ENCODE results near the gene FNDC1. TPM values are rescaled to one million over a fixed set of nuclear protein-coding genes. Genes with fewer than 3 reads are reported as not detected.

The FNDC1 gene
- total RNA-seq, 1 experiment from 2014 or later, result 0.23 TPM

GRCh38 chr6:159184559-159184958 lies 15.4 kb downstream of the FNDC1 start:
- ChIA-PET POLR2A (no interaction called here), CTCF (no interaction called here)
- no peak overlapping the region for H3K27ac ChIP-seq (ENCODE audit: low read length)
- no TSS peak for BruUV-seq (replicated peaks)
- H3K4me3 ChIP-seq (ENCODE audit: low read depth in 2 of 2, low read length in 2 of 2), result no peak overlapping the region
- TF ChIP-seq REST (IDR thresholded peaks at IDR 0.05; ENCODE audit: insufficient read depth in 1 of 2, low read depth in 2 of 2, low read length in 1 of 2), result no peak
- no peak for TF ChIP-seq POLR2AphosphoS5 (IDR thresholded peaks at IDR 0.05; ENCODE audit: low read depth, low read length)
- no peak for TF ChIP-seq TCF7L2 (IDR thresholded peaks at IDR 0.05; ENCODE audit: low read depth, low read length)
- TF ChIP-seq SIN3A (IDR thresholded peaks at IDR 0.05; ENCODE audit: borderline replicate concordance, insufficient read depth, low read depth, low read length), result no peak
- no peak for TF ChIP-seq CTCF (IDR thresholded peaks at IDR 0.05)
- H3K9me3 ChIP-seq (ENCODE audit: control insufficient read depth, insufficient read depth, low read depth, low read length), result peaks cover 3% of the 10 kb centered on the region; the same call in 1 of the 2 replicates
- H3K4me1 ChIP-seq (ENCODE audit: control insufficient read depth, insufficient read depth, low read length), result no peaks in the 10 kb centered on the region
- no peaks in the 10 kb centered on the region for H3K36me3 ChIP-seq (ENCODE audit: control insufficient read depth, insufficient read depth, low read length)
- in situ Hi-C loops (cut with HindIII; ENCODE audit: low pct_unique_long_range_greater_than_20kb, low sequenced_read_pairs), result no loop called here
- ATAC-seq (no peak), DNase-seq (ENCODE audit: low read depth, low spot score) (no peak)
- intact Hi-C loops (cut with micrococcal nuclease; ENCODE audit: unreplicated experiment), result no loop called here
- peaks cover 2% of the 10 kb centered on the region; the same call in 1 of the 2 replicates for H3K27me3 ChIP-seq (ENCODE audit: control insufficient read depth, insufficient read depth, low read length)

- BruUV-seq (replicated peaks), result no TSS peak
- H3K27ac ChIP-seq (ENCODE audit: low read length), result no peak overlapping the region
- intact Hi-C loops (cut with micrococcal nuclease; ENCODE audit: unreplicated experiment), result no loop called here
- H3K4me3 ChIP-seq (ENCODE audit: low read depth in 2 of 2, low read length in 2 of 2), result no peak overlapping the region
- no peak for DNase-seq (ENCODE audit: low read depth, low spot score)
- no peaks in the 10 kb centered on the region for H3K27me3 ChIP-seq (ENCODE audit: control insufficient read depth, insufficient read depth, low read length)
- peaks cover 2% of the 10 kb centered on the region; the same call in 1 of the 2 replicates for H3K9me3 ChIP-seq (ENCODE audit: control insufficient read depth, insufficient read depth, low read depth, low read length)
- CTCF ChIA-PET, result no interaction called here
- POLR2A ChIA-PET, result no interaction called here
- in situ Hi-C loops (cut with HindIII; ENCODE audit: low pct_unique_long_range_greater_than_20kb, low sequenced_read_pairs), result no loop called here
- no peaks in the 10 kb centered on the region for H3K36me3 ChIP-seq (ENCODE audit: control insufficient read depth, insufficient read depth, low read length)
- TF ChIP-seq POLR2AphosphoS5 (IDR thresholded peaks at IDR 0.05; ENCODE audit: low read depth, low read length), result no peak
- TF ChIP-seq CTCF (IDR thresholded peaks at IDR 0.05), result no peak
- no peak for TF ChIP-seq SIN3A (IDR thresholded peaks at IDR 0.05; ENCODE audit: borderline replicate concordance, insufficient read depth, low read depth, low read length)
- no peak for TF ChIP-seq TCF7L2 (IDR thresholded peaks at IDR 0.05; ENCODE audit: low read depth, low read length)
- no peak for TF ChIP-seq REST (IDR thresholded peaks at IDR 0.05; ENCODE audit: insufficient read depth in 1 of 2, low read depth in 2 of 2, low read length in 1 of 2)
- ATAC-seq, result no peak
- H3K4me1 ChIP-seq (ENCODE audit: control insufficient read depth, insufficient read depth, low read length), result no peaks in the 10 kb centered on the region
These were observed 21.3 kb downstream of the FNDC1 start for GRCh38 chr6:159190460-159190859.
